Progenitor cell of endocrine pancreas (in vitro differentiated cells): ENCODE measurements around the gene AGRP. TPM values are rescaled to one million over a fixed set of nuclear protein-coding genes. Genes with fewer than 3 reads are reported as not detected.
"Not testable (repeated sequence)": the region's sequence is repeated elsewhere in the genome, so short reads cannot be mapped to it uniquely, and the experiment has no call there.

ENCODE experiments used
- DNase-seq: peaks from one replicate; pipeline ENCODE4 v3.0.0; 2021; ENCODE audit warnings: low spot score; ENCODE audit not compliant: unreplicated experiment
- H3K27ac Mint-ChIP-seq: 2 replicates; pipeline ENCODE4 v1.8.0; 2021; ENCODE audit warnings: mild to moderate bottlenecking, moderate library complexity, mixed read lengths
- H3K27me3 Mint-ChIP-seq: 2 replicates; pipeline ENCODE4 v1.8.0; 2021; ENCODE audit warnings: mixed read lengths
- H3K36me3 Mint-ChIP-seq: 2 replicates; pipeline ENCODE4 v1.8.0; 2022; ENCODE audit warnings: mixed read lengths; ENCODE audit not compliant: insufficient read depth
- H3K4me1 Mint-ChIP-seq: 2 replicates; pipeline ENCODE4 v1.8.0; 2021; ENCODE audit warnings: low read depth, mixed read lengths
- H3K4me3 Mint-ChIP-seq: 2 replicates; pipeline ENCODE4 v1.8.0; 2021; ENCODE audit warnings: low read depth, mild to moderate bottlenecking, moderate library complexity, mixed read lengths
- H3K9me3 Mint-ChIP-seq: 2 replicates; pipeline ENCODE4 v1.8.0; 2021; ENCODE audit warnings: low read depth, mixed read lengths
- total RNA-seq: library from RNA; stranded (reverse); gene quantifications from 2 replicates; pipeline ENCODE4 v1.2.1, GENCODE V29; 2021
- TF ChIP-seq, protein P1 (sequence below): fragments of 200-600 bp; sonication (generic); IDR thresholded peaks from one replicate; pipeline ENCODE4 v1.5.0; 2021; ENCODE audit warnings: antibody characterized with exemption, mild to moderate bottlenecking; ENCODE audit not compliant: unreplicated experiment

AGRP gene
- total RNA-seq, 1 donor from 2014 or later, result not detected

DNA sequence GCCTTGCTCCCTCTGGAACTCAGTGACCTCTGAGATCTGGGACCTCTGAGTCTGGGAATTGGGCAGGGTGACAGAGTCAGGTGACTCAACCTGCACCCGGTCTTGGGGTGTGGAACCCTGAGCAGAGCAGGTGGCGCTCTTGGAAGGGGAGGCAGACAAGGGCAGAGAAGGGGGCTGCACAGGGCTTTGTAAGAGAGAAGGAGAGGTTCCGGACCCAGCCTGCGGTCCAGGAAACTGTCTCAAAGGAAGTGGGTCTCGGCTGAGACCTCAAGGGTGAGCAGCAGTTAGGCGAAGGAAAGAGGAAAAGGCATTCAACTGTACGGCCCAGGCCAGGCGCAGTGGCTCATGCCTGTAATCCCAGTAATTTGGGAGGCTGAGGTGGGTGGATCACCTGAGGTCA is 35.3 kb upstream of the AGRP start:
- Mint-ChIP-seq H3K36me3 (no peaks in the 10 kb centered on the region), H3K9me3 (no peaks in the 10 kb centered on the region), H3K27ac (no peak overlapping the region), H3K27me3 (peaks cover 16% of the 10 kb centered on the region), H3K4me3 (no peak overlapping the region), H3K4me1 (peaks cover 8% of the 10 kb centered on the region)
- TF ChIP-seq, protein P1, sequence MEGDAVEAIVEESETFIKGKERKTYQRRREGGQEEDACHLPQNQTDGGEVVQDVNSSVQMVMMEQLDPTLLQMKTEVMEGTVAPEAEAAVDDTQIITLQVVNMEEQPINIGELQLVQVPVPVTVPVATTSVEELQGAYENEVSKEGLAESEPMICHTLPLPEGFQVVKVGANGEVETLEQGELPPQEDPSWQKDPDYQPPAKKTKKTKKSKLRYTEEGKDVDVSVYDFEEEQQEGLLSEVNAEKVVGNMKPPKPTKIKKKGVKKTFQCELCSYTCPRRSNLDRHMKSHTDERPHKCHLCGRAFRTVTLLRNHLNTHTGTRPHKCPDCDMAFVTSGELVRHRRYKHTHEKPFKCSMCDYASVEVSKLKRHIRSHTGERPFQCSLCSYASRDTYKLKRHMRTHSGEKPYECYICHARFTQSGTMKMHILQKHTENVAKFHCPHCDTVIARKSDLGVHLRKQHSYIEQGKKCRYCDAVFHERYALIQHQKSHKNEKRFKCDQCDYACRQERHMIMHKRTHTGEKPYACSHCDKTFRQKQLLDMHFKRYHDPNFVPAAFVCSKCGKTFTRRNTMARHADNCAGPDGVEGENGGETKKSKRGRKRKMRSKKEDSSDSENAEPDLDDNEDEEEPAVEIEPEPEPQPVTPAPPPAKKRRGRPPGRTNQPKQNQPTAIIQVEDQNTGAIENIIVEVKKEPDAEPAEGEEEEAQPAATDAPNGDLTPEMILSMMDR, result no peak
- no peak for DNase-seq

DNA sequence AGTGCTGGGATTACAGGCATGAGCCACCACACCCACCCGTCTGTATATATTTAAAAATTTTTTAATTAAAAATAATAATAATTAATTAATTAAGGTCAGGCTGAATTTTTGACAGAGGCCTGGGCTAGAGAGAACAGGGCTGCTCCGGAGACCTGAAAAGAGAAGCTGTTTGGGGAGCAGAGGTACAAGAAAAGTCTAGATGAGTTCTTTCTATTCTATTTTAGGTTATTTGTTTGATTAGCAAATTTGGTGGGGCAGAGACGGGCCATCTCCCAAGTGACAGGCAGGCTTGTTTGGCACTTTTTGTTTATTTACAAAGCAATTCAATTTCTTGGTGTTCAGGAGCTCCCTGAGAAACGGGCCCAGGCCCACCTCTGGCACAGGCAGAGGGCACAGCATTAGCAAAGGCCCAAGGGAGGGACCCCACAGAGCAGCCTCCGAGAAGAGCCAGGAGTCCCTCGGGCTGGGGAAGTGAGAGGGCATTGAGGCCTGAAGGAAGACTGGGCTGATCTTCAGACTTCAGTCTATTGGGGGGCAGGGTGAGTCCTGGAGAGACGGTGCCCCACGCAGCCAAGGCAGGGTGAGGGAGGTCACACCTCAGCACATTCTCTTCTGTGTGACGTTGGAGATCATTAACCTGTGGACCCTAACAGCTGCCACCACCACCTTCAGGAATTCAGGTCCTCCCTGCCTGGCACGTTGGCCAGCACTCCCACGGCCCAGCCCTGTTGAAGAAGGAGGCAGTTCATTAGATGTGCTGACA is 34.5 kb upstream of the AGRP start:
- H3K9me3 Mint-ChIP-seq, result no peaks in the 10 kb centered on the region
- peaks cover 8% of the 10 kb centered on the region for H3K4me1 Mint-ChIP-seq
- no peaks in the 10 kb centered on the region for H3K36me3 Mint-ChIP-seq
- H3K4me3 Mint-ChIP-seq, result no peak overlapping the region
- no peak overlapping the region for H3K27ac Mint-ChIP-seq
- TF ChIP-seq, protein P1, result no peak
- no peak for DNase-seq
- peaks cover 14% of the 10 kb centered on the region for H3K27me3 Mint-ChIP-seq

DNA sequence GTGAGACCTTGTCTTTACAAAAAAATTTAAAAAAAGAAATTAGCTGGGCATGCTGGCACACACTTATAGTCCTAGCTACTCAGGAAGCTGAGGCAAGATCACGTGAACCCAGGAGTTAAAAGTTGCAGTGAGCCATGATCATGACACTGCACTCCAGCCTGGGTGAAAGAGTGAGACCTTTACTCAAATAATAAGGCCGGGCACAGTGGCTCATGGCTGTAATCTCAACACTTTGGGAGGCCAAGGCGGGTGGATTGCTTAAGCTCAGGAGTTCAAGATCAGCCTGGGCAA is 33.8 kb upstream of the AGRP start:
- Mint-ChIP-seq H3K27me3 (peaks cover 14% of the 10 kb centered on the region), H3K27ac (no peak overlapping the region), H3K36me3 (no peaks in the 10 kb centered on the region), H3K9me3 (no peaks in the 10 kb centered on the region), H3K4me3 (no peak overlapping the region), H3K4me1 (peaks cover 8% of the 10 kb centered on the region)
- no peak for DNase-seq
- TF ChIP-seq, protein P1, result no peak

DNA sequence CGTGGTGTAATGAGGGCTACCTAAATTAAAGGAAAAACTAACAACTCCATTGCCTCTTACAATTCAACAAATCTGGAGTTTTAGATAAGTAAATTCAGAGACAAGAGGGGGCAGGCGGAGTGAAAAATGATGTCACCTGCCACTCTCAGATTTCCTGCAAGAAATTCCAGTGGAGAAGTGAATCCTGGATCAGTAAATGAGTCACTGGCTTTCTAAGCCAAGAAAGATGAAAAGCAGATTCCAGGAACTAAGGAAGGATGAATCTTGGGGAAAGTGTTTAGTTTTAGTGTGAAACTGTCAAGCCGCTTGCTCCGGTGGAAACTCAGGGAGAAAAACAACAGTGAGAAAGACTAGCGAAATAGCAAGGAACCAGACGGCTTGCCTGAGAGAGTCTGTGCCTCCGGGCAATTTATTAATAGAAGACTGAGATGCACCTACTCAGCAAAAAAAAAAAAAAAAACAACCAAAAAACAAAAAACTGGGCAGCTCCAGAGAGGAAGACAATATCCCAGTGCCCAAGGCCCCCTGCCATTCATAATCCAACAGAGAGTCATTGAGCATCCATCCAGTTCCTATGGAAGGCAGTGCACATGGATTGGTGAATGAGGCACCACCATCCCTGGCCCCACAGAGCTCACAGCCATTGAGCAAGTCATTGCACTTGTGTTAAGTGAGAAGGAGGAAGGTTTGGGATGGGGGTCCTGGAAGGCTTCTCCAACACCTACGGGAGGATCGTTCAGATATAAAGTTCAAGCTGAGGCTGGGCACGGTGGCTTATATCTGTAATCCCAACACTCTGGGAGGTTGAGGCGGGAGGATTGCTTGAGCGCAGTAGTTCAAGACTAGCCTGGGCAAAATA is 33.2 kb upstream of the AGRP start:
- Mint-ChIP-seq H3K4me3 (no peak overlapping the region), H3K27ac (no peak overlapping the region), H3K9me3 (no peaks in the 10 kb centered on the region), H3K4me1 (peaks cover 8% of the 10 kb centered on the region), H3K27me3 (peaks cover 15% of the 10 kb centered on the region), H3K36me3 (no peaks in the 10 kb centered on the region)
- DNase-seq, result no peak
- TF ChIP-seq, protein P1, result no peak

DNA sequence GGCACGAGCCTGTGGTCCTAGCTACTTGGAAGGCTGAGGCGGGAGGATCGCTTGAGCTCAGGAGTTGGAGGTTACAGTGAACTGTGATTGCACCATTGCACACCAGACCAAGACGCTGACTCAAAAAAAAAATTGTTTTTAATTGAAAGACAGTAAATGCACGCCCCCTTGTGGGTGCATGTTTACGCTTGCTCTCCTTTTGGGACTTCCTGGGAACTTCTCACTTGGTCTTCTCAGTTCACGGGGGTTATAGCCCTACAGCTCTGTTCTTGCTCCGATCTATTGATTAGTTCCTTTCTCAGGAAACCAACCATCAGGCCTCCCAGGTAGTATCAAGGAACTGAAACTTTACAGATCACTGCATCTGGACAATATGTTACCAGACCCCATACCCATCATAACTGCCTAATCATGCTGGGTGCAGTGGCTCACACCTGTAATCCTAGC is 31.1 kb upstream of the AGRP start:
- Mint-ChIP-seq H3K27me3 (peaks cover 11% of the 10 kb centered on the region), H3K4me3 (no peak overlapping the region), H3K9me3 (no peaks in the 10 kb centered on the region), H3K36me3 (no peaks in the 10 kb centered on the region), H3K4me1 (peaks cover 4% of the 10 kb centered on the region), H3K27ac (no peak overlapping the region)
- TF ChIP-seq, protein P1, result peak; percentile 71
- DNase-seq, result peak; percentile 28

DNA sequence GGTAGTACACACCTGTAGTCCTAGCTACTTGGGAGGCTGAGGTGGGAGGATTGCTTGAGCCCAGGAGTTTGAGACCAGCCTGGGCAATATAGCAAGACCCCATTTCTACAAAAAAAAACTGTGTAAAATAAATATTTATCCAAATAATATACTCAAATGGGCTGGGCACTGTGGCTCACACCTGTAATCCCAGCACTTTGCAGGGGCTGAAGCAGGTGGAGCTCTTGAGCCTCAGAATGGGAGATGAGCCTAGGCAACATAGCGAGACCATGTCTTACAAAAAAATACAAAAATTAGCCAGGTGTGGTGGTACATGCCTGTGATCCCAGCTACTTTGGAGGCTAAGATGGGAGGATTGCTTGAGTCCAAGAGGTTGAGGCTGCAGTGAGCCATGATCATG is 30.5 kb upstream of the AGRP start:
- H3K4me1 Mint-ChIP-seq, H3K36me3 Mint-ChIP-seq, DNase-seq, H3K27me3 Mint-ChIP-seq, H3K9me3 Mint-ChIP-seq, H3K4me3 Mint-ChIP-seq, H3K27ac Mint-ChIP-seq: not testable (repeated sequence)
